ENCODE data around the gene SLC44A5.

DNA sequence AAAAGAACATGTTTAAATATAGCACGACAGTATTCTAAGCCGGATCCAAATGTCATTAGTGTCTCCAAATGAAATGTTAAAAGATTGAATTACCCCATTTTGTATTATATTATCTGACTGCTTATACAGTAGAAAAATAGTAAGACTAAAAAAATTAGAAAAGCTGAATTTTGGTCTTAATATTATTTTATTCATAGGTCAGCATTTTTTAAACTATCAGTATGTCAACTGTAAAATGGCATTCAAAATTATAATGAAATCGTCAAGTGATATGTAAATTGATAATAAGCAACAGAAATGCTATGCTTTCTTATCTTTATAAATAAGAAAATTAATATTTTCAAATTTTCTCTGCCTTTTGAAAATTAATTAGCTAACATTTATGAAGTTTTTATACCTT lies 16.6 kb downstream of the SLC44A5 start:
- TF ChIP-seq, protein P1, sequence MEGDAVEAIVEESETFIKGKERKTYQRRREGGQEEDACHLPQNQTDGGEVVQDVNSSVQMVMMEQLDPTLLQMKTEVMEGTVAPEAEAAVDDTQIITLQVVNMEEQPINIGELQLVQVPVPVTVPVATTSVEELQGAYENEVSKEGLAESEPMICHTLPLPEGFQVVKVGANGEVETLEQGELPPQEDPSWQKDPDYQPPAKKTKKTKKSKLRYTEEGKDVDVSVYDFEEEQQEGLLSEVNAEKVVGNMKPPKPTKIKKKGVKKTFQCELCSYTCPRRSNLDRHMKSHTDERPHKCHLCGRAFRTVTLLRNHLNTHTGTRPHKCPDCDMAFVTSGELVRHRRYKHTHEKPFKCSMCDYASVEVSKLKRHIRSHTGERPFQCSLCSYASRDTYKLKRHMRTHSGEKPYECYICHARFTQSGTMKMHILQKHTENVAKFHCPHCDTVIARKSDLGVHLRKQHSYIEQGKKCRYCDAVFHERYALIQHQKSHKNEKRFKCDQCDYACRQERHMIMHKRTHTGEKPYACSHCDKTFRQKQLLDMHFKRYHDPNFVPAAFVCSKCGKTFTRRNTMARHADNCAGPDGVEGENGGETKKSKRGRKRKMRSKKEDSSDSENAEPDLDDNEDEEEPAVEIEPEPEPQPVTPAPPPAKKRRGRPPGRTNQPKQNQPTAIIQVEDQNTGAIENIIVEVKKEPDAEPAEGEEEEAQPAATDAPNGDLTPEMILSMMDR (IDR thresholded peaks at IDR 0.05) = no peak
- no peak for TF ChIP-seq POLR2AphosphoS5 (IDR thresholded peaks at IDR 0.05)

Measured in breast epithelium (tissue), 3 donors.